Breast epithelium (tissue), 3 donors: ENCODE measurements around the gene DDX31.

Experiments used
- CTCF ChIP-seq, 3 donors: fragments of 450-650 bp; IDR thresholded peaks; one replicate each; pipeline ENCODE4 v1.5.1; 2016 to 2017; ENCODE audit warnings: antibody characterized with exemption in 3 of 3, mild to moderate bottlenecking in 3 of 3, moderate library complexity in 3 of 3
- POLR2A ChIP-seq: fragments of 450-650 bp; IDR thresholded peaks from one replicate; pipeline ENCODE4 v1.6.1; 2016; ENCODE audit warnings: antibody characterized with exemption, mild to moderate bottlenecking, moderate library complexity

GRCh38 chr9:132559711-132560110 lies 110.1 kb downstream of the DDX31 start:
- TF ChIP-seq POLR2A (no peak), CTCF (IDR thresholded peaks at IDR 0.05) (no peak)
